SIG-M5 treated with dmso at 0.1 percent for 504 hours (cell line): ENCODE measurements around the gene MTOR.
"Not testable (repeated sequence)": the region's sequence is repeated elsewhere in the genome, so short reads cannot be mapped to it uniquely, and the experiment has no call there.

ENCODE experiments used
- DNase-seq: peaks from one replicate; lab custom pipeline; 2025; ENCODE audit not compliant: unreplicated experiment; lab: John Stamatoyannopoulos, UW

Gene MTOR

GRCh38 chr1:11280719-11281376 lies 18.5 kb upstream of the MTOR start:
- no peak for DNase-seq

- DNase-seq: no peak
Observed at GRCh38 chr1:11279630-11280029, 17.3 kb upstream of the MTOR start.

DNA sequence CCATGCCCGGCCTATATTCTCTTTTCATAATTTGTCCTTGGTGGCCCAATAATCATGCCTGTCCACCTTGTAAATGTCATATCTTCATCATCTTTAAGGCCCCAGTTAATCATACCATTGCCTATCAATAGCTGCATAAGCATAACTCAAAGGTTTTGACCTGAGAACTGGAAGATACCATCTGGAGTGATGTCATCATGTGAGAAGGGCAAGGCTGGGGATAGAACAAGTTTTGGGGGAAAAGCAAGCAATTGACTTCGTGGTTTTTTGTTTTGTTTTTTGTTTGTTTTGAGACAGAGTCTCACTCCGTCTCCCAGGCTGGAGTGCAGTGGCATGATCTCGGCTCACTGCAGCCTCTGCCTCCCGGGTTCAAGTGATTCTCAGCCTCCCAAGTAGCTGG lies 16.8 kb upstream of the MTOR start:
- DNase-seq: no peak

GRCh38 chr1:11273595-11274234 lies 11.4 kb upstream of the MTOR start:
- no peak for DNase-seq

DNA sequence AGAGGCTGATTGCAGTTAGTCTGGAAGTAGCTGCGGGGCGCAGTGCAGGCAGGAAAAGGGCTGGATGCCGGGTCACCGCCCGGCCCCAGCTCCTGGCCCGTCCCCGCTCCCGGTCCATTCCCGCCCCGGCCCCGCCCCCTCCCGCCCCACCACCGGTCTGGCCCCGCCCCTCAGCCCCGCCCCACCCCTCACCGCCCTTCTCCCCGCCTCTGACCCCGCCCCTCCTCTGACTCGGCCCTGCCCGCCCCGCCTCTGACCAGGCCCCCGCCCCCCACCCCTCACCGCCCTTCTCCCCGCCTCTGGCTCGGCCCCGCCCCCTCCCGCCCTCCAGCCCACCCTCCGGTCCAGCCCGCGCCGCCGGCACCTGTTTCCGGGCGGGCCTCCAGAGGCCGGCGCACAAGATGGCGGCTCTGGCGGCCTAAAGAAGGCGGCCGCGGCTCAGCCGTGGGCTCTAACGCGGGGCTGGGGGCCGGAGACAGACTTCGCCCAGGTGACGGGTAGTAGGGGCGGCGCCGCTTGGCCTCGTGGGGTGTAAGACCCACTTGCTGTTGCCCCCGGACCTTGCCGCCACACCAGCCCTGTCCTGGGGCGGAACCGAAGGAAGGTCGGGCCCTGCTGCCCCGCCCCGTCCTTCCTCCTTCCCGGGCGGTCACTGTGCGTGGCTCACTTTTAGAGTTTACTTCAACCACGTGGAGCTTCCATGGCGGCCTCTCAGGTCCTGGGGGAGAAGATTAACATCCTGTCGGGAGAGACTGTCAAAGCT lies 10.7 kb upstream of the MTOR start, which contains the start of gene UBIAD1:
Gene UBIAD1, plus strand, starts transcription at position 367 of the 763 bp plus-strand sequence. Its CDS starts 334 bp downstream, at position 701.
- DNase-seq: peak; percentile 78

DNA sequence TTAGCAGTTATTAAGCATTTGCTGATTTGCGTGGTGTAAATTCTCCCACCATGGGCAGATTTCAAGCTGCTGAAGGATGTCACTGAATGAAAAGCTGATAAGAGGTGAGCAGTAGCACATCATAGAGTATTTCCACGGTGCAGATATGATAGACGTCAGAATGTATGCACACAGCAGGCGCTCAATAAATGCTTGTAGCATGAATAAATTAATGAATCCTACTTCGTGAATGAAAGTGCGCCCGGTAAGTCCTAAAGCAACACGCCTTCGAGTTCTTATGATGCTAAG lies 10.1 kb upstream of the MTOR start:
- no peak for DNase-seq

DNA sequence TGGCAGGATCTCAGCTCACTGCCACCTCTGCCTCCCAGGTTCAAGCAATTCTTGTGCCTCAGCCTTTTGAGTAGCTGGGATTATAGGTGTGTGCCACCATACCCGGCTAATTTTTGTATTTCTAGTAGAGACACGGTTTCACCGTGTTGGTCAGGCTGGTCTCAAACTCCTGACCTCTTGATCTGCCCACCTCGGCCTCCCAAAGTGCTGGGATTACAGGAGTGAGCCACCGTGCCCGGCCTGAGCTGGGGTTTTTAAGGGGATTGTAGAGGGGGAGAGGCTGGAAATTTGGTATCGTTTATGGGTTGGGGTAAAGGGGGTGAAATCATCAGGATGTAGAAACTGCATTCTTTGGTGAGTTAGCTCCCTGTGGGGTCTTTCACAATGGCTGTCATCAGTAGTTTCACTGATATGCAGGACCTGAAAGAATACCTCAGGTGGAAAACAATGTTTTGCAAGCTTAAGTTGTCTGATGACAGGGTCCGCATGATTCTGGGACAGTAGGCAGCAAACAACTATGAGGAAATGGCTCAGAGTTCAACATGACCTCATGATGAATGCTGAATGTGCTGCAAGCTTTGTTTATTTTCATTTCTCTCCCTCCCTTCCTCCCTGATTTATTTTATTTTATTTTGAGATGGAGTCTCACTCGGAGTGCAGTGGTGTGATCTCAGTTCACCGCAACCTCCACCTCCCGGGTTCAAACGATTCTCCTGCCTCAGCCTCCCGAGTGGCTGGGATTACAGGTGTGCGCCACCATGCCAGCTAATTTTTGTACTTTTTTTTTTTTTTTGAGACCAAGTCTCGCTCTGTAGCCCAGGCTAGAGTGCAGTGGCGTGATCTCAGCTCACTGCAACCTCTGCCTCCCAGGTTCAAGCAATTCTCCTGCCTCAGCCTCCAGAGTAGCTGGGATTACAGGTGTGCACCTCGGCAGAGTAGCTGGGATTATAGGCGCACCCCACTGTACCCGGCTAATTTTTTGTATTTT lies 5.3 kb upstream of the MTOR start:
- DNase-seq: not testable (repeated sequence)

DNA sequence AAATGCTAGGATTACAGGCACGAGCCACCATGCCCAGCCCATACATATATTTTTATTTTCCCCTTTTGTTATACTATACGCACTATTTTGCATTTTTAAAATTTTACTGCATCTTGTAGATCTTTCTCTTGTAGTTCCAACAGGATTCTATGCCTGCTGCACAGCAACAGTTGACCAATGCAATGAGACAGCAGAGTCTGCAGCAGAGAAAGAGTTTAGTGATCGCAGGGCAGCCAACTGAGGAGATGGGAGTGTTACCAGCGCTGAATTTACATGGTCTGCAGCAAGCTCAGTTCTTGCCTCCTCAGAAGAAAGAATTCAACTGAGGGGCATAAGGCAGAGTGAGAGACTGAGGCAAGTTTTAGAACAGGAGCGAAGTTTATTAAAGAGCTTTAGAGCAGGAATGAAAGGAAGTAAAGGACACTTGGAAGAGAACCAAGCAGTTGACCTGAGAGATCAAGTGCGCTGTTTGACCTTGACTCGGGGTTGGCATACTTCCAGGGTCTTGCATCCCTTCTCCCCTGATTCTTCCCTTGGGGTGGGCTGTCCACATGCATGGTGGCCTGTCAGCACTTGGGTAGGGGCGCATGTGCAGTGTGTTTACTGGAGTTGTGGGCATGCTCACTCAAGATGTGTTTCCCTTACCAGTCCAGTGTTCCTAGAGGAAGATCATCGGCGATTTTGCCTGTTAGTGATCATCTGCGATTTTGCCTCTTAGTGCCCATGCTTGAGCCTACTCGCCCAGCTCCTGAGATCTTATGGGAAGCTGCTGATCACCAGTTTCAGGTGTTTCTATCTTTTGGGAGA lies 4.1 kb upstream of the MTOR start:
- no peak for DNase-seq

- DNase-seq: no peak
Observed at GRCh38 chr1:11256299-11256698, 6.1 kb downstream of the MTOR start.

DNA sequence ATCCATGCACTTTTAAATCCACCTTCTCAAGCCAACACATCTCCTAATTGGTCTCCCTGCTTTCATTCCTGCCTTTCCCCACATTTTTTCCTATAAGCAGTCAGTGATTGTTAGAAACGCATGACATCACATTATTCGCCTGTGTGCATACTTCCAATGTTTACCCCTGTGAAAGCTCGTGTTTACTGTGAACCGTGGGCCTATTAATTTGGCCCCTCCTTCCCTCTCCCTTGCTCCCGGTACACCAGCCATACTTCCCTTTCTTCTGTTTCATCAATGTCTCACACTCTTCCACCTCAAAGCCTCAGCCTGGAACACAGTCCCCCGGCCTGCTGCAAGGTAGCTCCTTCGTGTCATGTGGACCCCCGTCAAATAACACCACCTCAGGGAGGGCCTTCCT lies 9.1 kb downstream of the MTOR start:
- no peak for DNase-seq

DNA sequence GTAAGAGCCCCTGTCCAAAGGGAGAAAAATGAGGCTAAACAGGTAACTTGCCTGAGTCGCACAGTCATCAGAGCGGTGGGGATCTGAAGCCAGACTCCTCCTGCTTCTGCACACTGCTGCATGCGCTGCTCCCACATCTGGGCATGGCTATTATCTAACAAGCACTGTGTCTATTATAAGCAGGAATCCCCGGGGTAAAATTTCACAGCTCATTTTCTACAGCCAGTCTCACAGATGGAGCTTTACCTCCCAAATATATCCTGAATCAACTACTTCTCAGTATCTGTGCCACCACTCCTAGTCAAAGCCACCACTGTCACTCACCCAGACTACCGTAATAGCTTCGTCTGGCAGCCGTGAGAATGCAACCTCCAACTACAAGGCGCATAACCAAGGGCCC lies 9.8 kb downstream of the MTOR start:
- no peak for DNase-seq

- no peak for DNase-seq
Observed at GRCh38 chr1:11248169-11248568, 14.2 kb downstream of the MTOR start.

GRCh38 chr1:11245904-11246719 lies 16.2 kb downstream of the MTOR start:
- DNase-seq: no peak

GRCh38 chr1:11245248-11245647 lies 17.1 kb downstream of the MTOR start:
- no peak for DNase-seq

- DNase-seq: no peak
Observed at GRCh38 chr1:11238311-11238710, 24.0 kb downstream of the MTOR start.

DNA sequence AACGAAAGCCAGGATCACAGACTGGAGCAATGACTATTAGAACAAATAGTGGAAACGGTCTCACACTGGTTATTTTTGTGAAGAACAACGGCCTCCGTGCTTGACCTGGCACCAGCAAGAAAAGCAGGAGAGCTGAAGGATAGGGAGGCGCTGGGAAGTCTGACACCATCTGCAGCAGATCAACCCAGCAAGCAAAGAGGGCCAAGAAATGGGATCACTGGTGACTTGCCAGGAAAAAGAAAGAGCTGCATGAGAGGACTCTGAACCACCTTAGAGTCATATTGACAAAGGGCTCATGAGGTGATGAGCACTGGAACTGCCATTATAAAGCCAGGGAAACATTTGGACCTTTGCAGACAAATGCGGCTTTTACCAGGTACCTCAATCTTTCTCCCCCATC lies 25.0 kb downstream of the MTOR start:
- no peak for DNase-seq

- no peak for DNase-seq
Observed at GRCh38 chr1:11233208-11233607, 29.1 kb downstream of the MTOR start.

GRCh38 chr1:11229203-11229602 lies 33.1 kb downstream of the MTOR start:
- DNase-seq: no peak
